ENCODE measurements around the gene HOMER3. TPM values are rescaled to one million over a fixed set of nuclear protein-coding genes. Genes with fewer than 3 reads are reported as not detected.
"Not testable (repeated sequence)": the region's sequence is repeated elsewhere in the genome, so short reads cannot be mapped to it uniquely, and the experiment has no call there.

The HOMER3 gene
- total RNA-seq, 1 donor from 2014 or later: 54.8 TPM

DNA sequence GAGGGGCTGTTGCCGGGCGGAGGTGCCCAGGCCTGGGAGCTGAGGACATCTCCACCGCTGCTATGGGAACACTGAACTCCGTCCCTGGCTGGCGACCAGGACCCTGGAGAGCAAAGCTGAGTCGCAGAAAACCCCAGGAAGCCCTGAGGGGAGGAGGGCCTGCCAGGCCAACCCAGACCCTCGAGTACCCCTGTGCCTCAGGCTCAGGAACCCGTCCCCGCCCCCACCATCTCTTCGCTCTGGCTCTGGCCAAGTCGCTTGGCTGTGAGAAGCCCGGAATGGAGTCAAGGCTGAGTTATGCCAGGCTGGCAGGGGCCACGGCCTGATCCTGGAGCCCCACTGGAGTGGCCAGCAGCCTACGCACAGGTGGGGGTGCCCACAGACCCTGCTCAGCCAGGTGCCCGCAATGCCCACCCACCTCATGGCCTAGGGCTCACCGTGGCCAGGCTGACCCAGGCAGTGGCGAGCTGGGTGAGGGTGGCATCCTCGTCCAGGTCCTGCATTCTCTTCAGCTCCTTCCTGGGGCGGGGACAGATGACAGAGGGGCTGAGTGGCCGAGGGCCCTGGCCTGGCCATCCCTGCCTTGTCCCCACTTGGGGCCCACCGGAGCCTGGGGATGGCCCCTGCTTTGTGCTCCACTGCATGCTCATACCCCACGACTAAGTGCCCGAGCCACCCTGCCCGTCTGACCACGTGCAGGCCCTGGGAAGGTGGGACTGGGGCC, 36.5 kb downstream of the HOMER3 start:
- no peaks in the 10 kb centered on the region for H3K4me1 ChIP-seq (ENCODE audit: control insufficient read depth in 3 of 3, insufficient read depth in 3 of 3, low read length in 3 of 3)
- H3K27me3 ChIP-seq (ENCODE audit: control insufficient read depth in 3 of 3, insufficient read depth in 3 of 3, low read length in 3 of 3): no peaks in the 10 kb centered on the region
- H3K27ac ChIP-seq (ENCODE audit: low read depth, low read length): no peak overlapping the region
- H3K36me3 ChIP-seq (ENCODE audit: control insufficient read depth in 3 of 3, insufficient read depth in 3 of 3, low read length in 3 of 3): peaks cover 33 to 51% (median 43%) of the 10 kb centered on the region in 3 donors
- no peak overlapping the region for H3K4me3 ChIP-seq (ENCODE audit: low read length in 3 of 3)
- H3K9ac ChIP-seq (ENCODE audit: low read depth in 1 of 3, low read length in 3 of 3): no peak overlapping the region
- no peaks in the 10 kb centered on the region for H3K9me3 ChIP-seq (ENCODE audit: control insufficient read depth in 3 of 3, low read length in 3 of 3)

DNA sequence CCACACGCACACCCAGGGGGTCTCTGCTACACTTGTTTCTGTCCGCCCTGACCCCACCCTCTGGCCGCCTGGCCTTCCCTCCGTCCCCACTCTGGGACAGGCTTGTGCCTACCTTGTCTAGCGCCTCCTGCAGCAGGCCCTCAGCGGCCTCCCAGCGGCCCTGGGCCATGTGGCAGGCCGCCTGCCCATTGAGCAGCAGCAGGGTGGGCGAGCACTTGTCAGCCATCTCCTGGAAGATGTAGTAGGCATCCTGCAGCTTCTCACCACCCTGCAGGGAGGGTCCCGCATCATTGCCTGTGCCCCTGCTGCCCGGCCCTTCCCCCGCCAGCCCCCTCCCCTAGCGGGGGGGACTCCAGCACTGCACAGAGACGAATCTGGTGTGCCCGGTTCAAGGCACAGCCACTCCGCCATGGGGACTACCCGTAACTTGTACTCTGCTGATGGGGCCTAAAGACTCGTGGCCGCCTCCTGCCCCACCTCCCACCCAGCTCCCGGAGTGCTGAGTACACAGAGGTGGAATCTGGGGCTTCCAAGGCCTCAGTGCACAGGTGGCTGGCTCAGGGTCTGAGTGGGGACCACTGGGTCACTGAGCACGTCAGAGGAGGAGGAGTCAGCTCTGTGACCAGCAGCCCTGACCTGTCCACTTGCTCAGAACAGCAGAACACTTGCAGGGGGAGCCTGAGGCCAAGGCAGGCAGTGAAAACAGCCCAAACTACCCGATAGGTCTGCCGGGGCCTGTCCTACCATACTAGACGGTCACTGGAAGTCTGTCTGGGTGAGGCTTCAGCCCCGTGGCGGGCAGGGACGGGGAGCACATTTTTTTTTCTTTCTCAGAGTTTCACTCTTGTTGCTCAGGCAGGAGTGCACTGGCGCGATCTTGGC, 37.6 kb downstream of the HOMER3 start:
- Histone ChIP-seq H3K4me1 (ENCODE audit: control insufficient read depth in 3 of 3, insufficient read depth in 3 of 3, low read length in 3 of 3) (peaks cover 0 to 3% (median 0%) of the 10 kb centered on the region in 3 donors), H3K27me3 (ENCODE audit: control insufficient read depth in 3 of 3, insufficient read depth in 3 of 3, low read length in 3 of 3) (no peaks in the 10 kb centered on the region), H3K27ac (ENCODE audit: low read depth, low read length) (no peak overlapping the region), H3K36me3 (ENCODE audit: control insufficient read depth in 3 of 3, insufficient read depth in 3 of 3, low read length in 3 of 3) (peaks cover 33 to 48% (median 43%) of the 10 kb centered on the region in 3 donors), H3K9me3 (ENCODE audit: control insufficient read depth in 3 of 3, low read length in 3 of 3) (no peaks in the 10 kb centered on the region), H3K4me3 (ENCODE audit: low read length in 3 of 3) (no peak overlapping the region), H3K9ac (ENCODE audit: low read depth in 1 of 3, low read length in 3 of 3) (no peak overlapping the region)

GRCh38 chr19:18902519-18902918, 38.5 kb downstream of the HOMER3 start:
- not testable (repeated sequence) for H3K4me1 ChIP-seq (ENCODE audit: control insufficient read depth in 3 of 3, insufficient read depth in 3 of 3, low read length in 3 of 3); H3K27me3 ChIP-seq (ENCODE audit: control insufficient read depth in 3 of 3, insufficient read depth in 3 of 3, low read length in 3 of 3); H3K27ac ChIP-seq (ENCODE audit: low read depth, low read length); H3K9ac ChIP-seq (ENCODE audit: low read depth in 1 of 3, low read length in 3 of 3); H3K4me3 ChIP-seq (ENCODE audit: low read length in 3 of 3); H3K9me3 ChIP-seq (ENCODE audit: control insufficient read depth in 3 of 3, low read length in 3 of 3)
- H3K36me3 ChIP-seq (ENCODE audit: control insufficient read depth in 3 of 3, insufficient read depth in 3 of 3, low read length in 3 of 3): peaks cover 29 to 43% (median 39%) of the 10 kb centered on the region in 3 donors

GRCh38 chr19:18901491-18901890, 39.5 kb downstream of the HOMER3 start:
- no peak overlapping the region for H3K27ac ChIP-seq (ENCODE audit: low read depth, low read length)
- no peaks in the 10 kb centered on the region for H3K9me3 ChIP-seq (ENCODE audit: control insufficient read depth in 3 of 3, low read length in 3 of 3)
- H3K27me3 ChIP-seq (ENCODE audit: control insufficient read depth in 3 of 3, insufficient read depth in 3 of 3, low read length in 3 of 3): no peaks in the 10 kb centered on the region
- no peak overlapping the region for H3K9ac ChIP-seq (ENCODE audit: low read depth in 1 of 3, low read length in 3 of 3)
- peaks cover 23 to 38% (median 31%) of the 10 kb centered on the region in 3 donors for H3K36me3 ChIP-seq (ENCODE audit: control insufficient read depth in 3 of 3, insufficient read depth in 3 of 3, low read length in 3 of 3)
- H3K4me3 ChIP-seq (ENCODE audit: low read length in 3 of 3): no peak overlapping the region
- peaks cover 3 to 7% (median 4%) of the 10 kb centered on the region in 3 donors for H3K4me1 ChIP-seq (ENCODE audit: control insufficient read depth in 3 of 3, insufficient read depth in 3 of 3, low read length in 3 of 3)

DNA sequence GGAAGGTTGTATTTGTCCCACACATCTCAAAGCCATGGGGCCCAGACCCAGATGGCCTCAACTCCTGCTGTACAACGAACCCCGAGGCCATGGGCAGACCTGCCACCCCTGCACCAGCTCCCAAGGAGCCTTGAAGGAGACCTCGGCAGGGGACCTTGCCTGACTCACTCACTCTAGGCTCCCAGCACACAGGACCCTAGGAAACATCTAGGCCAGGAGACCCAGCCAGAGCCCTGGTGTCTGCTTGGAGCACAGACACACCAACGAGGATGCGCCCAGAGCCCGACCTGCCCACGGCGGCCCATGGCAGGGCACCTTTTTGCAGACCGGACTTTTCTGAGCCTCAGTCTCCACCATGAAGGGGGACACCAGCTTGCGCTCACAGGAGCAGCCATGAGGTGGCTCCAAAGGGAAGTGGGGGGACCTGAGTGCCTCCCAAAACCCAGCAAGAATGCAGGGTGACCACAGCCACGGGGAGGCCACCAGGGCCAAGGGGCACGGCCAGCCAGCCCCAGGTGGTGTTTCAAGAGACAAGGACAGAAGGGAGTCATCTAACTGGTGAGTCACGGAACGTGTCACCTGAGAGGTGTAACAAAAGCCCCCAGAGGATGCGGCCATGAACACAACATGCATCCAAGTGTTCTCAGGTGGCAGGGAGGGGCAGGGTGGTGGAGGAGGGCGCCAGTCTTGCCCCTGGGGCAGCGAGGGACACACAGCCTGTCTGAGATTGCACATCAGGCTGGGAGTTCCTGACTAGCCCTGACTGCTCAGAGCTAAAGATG, 40.1 kb downstream of the HOMER3 start:
- peaks cover 3 to 7% (median 4%) of the 10 kb centered on the region in 3 donors for H3K4me1 ChIP-seq (ENCODE audit: control insufficient read depth in 3 of 3, insufficient read depth in 3 of 3, low read length in 3 of 3)
- H3K27me3 ChIP-seq (ENCODE audit: control insufficient read depth in 3 of 3, insufficient read depth in 3 of 3, low read length in 3 of 3): no peaks in the 10 kb centered on the region
- no peak overlapping the region for H3K4me3 ChIP-seq (ENCODE audit: low read length in 3 of 3)
- no peak overlapping the region for H3K27ac ChIP-seq (ENCODE audit: low read depth, low read length)
- H3K9me3 ChIP-seq (ENCODE audit: control insufficient read depth in 3 of 3, low read length in 3 of 3): no peaks in the 10 kb centered on the region
- H3K9ac ChIP-seq (ENCODE audit: low read depth in 1 of 3, low read length in 3 of 3): no peak overlapping the region
- H3K36me3 ChIP-seq (ENCODE audit: control insufficient read depth in 3 of 3, insufficient read depth in 3 of 3, low read length in 3 of 3): peaks cover 18 to 32% (median 27%) of the 10 kb centered on the region in 3 donors

- H3K27me3 ChIP-seq (ENCODE audit: control insufficient read depth in 3 of 3, insufficient read depth in 3 of 3, low read length in 3 of 3): peaks cover 0 to 2% (median 0%) of the 10 kb centered on the region in 3 donors
- H3K9me3 ChIP-seq (ENCODE audit: control insufficient read depth in 3 of 3, low read length in 3 of 3): no peaks in the 10 kb centered on the region
- H3K9ac ChIP-seq (ENCODE audit: low read depth in 1 of 3, low read length in 3 of 3): no peak overlapping the region
- H3K4me3 ChIP-seq (ENCODE audit: low read length in 3 of 3): no peak overlapping the region
- H3K4me1 ChIP-seq (ENCODE audit: control insufficient read depth in 3 of 3, insufficient read depth in 3 of 3, low read length in 3 of 3): peaks cover 7 to 14% (median 9%) of the 10 kb centered on the region in 3 donors
- H3K27ac ChIP-seq (ENCODE audit: low read depth, low read length): no peak overlapping the region
- H3K36me3 ChIP-seq (ENCODE audit: control insufficient read depth in 3 of 3, insufficient read depth in 3 of 3, low read length in 3 of 3): peaks cover 12 to 24% (median 22%) of the 10 kb centered on the region in 3 donors
These were observed 41.1 kb downstream of the HOMER3 start for GRCh38 chr19:18899624-18900560.

DNA sequence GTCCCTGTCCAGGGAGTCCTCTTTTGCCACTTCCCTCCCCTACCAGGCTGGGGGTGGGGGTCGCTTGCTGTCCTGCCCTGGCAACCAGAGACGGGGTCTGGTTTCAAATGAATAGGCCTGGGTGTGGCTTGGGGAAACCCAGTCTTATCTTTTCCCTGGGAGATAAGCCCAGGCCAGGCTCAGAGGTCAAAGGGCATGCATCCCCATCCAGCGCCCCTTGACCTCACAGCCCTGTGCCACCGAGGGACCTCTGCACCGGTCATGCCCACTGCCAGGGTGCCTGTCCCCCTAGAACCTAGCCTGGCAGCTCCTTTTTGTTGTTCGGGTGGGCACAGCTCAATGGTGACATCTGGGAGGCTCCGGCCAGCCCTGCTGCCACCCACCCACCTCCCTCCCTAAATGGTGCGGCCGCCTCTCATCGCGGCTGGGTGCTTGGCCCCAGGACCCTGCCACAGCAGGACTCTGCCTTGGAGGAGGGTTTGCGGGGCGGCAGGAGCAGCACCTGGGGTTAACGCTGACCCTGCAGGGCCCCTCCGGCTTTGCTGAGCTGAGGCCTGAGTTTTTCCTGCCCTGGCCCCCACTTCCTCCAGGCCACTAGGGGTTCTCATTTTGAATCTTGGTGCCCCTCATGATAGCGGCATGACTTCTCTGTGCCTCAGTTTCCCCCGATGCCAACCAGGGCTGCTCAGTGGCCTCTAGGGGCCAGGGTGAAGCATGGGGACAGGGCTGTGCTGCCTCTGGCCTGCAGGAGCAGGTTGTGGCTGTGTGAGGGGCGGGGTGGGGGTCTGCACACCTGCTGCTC, 42.2 kb downstream of the HOMER3 start:
- no peak overlapping the region for H3K9ac ChIP-seq (ENCODE audit: low read depth in 1 of 3, low read length in 3 of 3)
- H3K4me3 ChIP-seq (ENCODE audit: low read length in 3 of 3): no peak overlapping the region
- H3K9me3 ChIP-seq (ENCODE audit: control insufficient read depth in 3 of 3, low read length in 3 of 3): no peaks in the 10 kb centered on the region
- peaks cover 0 to 6% (median 3%) of the 10 kb centered on the region in 3 donors for H3K27me3 ChIP-seq (ENCODE audit: control insufficient read depth in 3 of 3, insufficient read depth in 3 of 3, low read length in 3 of 3)
- peaks cover 14 to 23% (median 17%) of the 10 kb centered on the region in 3 donors for H3K4me1 ChIP-seq (ENCODE audit: control insufficient read depth in 3 of 3, insufficient read depth in 3 of 3, low read length in 3 of 3)
- peaks cover 10 to 18% (median 17%) of the 10 kb centered on the region in 3 donors for H3K36me3 ChIP-seq (ENCODE audit: control insufficient read depth in 3 of 3, insufficient read depth in 3 of 3, low read length in 3 of 3)
- H3K27ac ChIP-seq (ENCODE audit: low read depth, low read length): no peak overlapping the region

DNA sequence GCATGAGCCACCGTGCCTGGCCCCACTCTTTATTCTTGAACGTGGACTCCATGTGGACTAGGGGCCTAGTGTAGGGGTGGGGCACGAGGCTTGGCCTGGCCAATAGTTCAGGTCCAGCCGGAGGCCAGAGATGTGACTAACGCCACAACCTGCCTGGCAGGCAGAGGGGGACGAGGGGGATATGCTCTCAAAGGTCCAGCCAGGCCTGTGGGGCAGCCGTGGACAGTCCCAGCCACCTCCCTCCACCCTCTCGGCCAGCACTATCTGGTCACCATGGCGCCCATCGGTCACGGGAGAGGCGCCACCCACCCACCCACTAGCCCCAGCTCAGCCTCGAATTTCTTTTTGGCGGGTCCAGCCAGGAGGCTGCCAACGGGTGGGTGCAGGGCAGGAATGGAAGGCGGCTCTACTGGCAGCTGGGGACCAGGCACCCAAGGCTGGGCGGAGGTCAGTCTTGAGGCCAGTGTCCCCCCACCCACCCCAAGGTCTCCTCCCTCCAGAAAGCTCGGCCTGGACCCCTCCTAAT, 42.9 kb downstream of the HOMER3 start:
- peaks cover 10 to 18% (median 17%) of the 10 kb centered on the region in 3 donors for H3K36me3 ChIP-seq (ENCODE audit: control insufficient read depth in 3 of 3, insufficient read depth in 3 of 3, low read length in 3 of 3)
- no peak overlapping the region for H3K27ac ChIP-seq (ENCODE audit: low read depth, low read length)
- peak overlapping the region in 1 of 3 donors; percentile 25 for H3K9ac ChIP-seq (ENCODE audit: low read depth in 1 of 3, low read length in 3 of 3)
- H3K4me3 ChIP-seq (ENCODE audit: low read length in 3 of 3): no peak overlapping the region
- H3K27me3 ChIP-seq (ENCODE audit: control insufficient read depth in 3 of 3, insufficient read depth in 3 of 3, low read length in 3 of 3): peaks cover 0 to 6% (median 3%) of the 10 kb centered on the region in 3 donors
- H3K9me3 ChIP-seq (ENCODE audit: control insufficient read depth in 3 of 3, low read length in 3 of 3): no peaks in the 10 kb centered on the region
- H3K4me1 ChIP-seq (ENCODE audit: control insufficient read depth in 3 of 3, insufficient read depth in 3 of 3, low read length in 3 of 3): peaks cover 17 to 29% (median 20%) of the 10 kb centered on the region in 3 donors

All from skeletal muscle tissue (tissue), 4 donors.